HepG2 (cell line): ENCODE measurements around the gene PIK3CA. TPM values are rescaled to one million over a fixed set of nuclear protein-coding genes. Genes with fewer than 3 reads are reported as not detected.

Experiments used
- ATAC-seq: fragments of 200-7000 bp; cut with Tn5 transposase; 3 replicates; pipeline ENCODE4 v1.9.1; 2020; ENCODE audit warnings: mild to moderate bottlenecking, moderate library complexity
- BruUV-seq: library from RNA; stranded (reverse); fragments of 400-500 nt; replicated peaks from 2 replicates; lab custom pipeline; 2021; lab: Mats Ljungman, UMichigan
- CTCF ChIA-PET: fragments of 300-600 bp; formaldehyde crosslinking; extraction: SDS; loops from one replicate; lab custom pipeline; 2021; ENCODE audit warnings: low total read pairs, inconsistent platforms, low intra/inter-chr PET ratio; lab: Yijun Ruan, JAX
- POLR2A ChIA-PET: fragments of 350-600 bp; sonication (Branson Sonifier 250); formaldehyde crosslinking; loops from one replicate; lab custom pipeline; 2020; ENCODE audit warnings: antibody characterized with exemption, inconsistent platforms; lab: Yijun Ruan, JAX
- DNase-seq: peaks from one replicate; pipeline ENCODE4 v3.0.0-alpha.2; 2015; ENCODE audit warnings: low spot score
- FAIRE-seq: peaks from 3 replicates; lab custom pipeline; 2011; peaks lifted over from hg19 to GRCh38; lab: Jason Lieb, UNC
- H2AFZ ChIP-seq: one replicate; pipeline ENCODE4 v1.6.1; 2011; ENCODE audit warnings: low read length, inconsistent platforms
- H3K27ac ChIP-seq: fragments of 300-600 bp; 3 replicates; pipeline ENCODE4 v1.8.0; 2011; ENCODE audit warnings: mixed run types, mild to moderate bottlenecking, mixed read lengths, low read length, inconsistent platforms; ENCODE audit not compliant: insufficient read depth; ENCODE audit errors: extremely low read length
- H3K27me3 ChIP-seq, 2 experiments: fragments of 200-600 bp in 1 of 2; 2 replicates in 1 of 2; 3 replicates in 1 of 2; pipeline versions ENCODE4 v1.6.0 to v1.8.0; 2011; ENCODE audit warnings: low read length in 2 of 2, mild to moderate bottlenecking in 2 of 2, moderate library complexity in 2 of 2, inconsistent platforms in 1 of 2; ENCODE audit not compliant: insufficient read depth in 2 of 2, control insufficient read depth in 1 of 2
- H3K36me3 ChIP-seq, 2 experiments: fragments of 200-600 bp in 1 of 2; replicated peaks in 1 of 2; 2 replicates in 1 of 2; 3 replicates in 1 of 2; pipeline versions ENCODE4 v1.5.1 to v1.8.0; 2011; ENCODE audit warnings: low read length in 2 of 2, inconsistent platforms in 1 of 2; ENCODE audit not compliant: insufficient read depth in 2 of 2, control insufficient read depth in 1 of 2
- H3K4me1 ChIP-seq: 2 replicates; pipeline ENCODE4 v1.5.1; 2012; ENCODE audit warnings: low read length, inconsistent platforms; ENCODE audit not compliant: insufficient read depth
- H3K4me2 ChIP-seq: 2 replicates; pipeline ENCODE4 v1.6.0; 2011; ENCODE audit warnings: low read depth, low read length, inconsistent platforms
- H3K4me3 ChIP-seq, 3 experiments: fragments of 200-600 bp in 1 of 3; sonication (generic), shearing (Covaris generic) in 1 of 3; replicated peaks in 1 of 3; 2 replicates each; pipeline ENCODE4 v1.5.1; 2011 to 2016; ENCODE audit warnings: low read length in 3 of 3, inconsistent platforms in 2 of 3, low read depth in 2 of 3, mild to moderate bottlenecking in 2 of 3, control low read depth in 1 of 3, mixed read lengths in 1 of 3; ENCODE audit not compliant: insufficient read depth in 1 of 3
- H3K79me2 ChIP-seq: one replicate; pipeline ENCODE4 v1.6.1; 2011; ENCODE audit warnings: low read length, inconsistent platforms; ENCODE audit not compliant: insufficient read depth
- H3K9ac ChIP-seq: 2 replicates; pipeline ENCODE4 v1.6.0; 2011; ENCODE audit warnings: mild to moderate bottlenecking, low read depth, low read length, inconsistent platforms; ENCODE audit not compliant: insufficient read depth
- H3K9me3 ChIP-seq: 2 replicates; pipeline ENCODE4 v1.5.1; 2012; ENCODE audit warnings: mild to moderate bottlenecking, low read length
- H4K20me1 ChIP-seq: 2 replicates; pipeline ENCODE4 v1.6.0; 2011; ENCODE audit warnings: inconsistent platforms, mild to moderate bottlenecking, low read length, moderate library complexity; ENCODE audit not compliant: insufficient read depth
- BRD4 ChIP-seq: sonication (generic); formaldehyde crosslinking; IDR thresholded peaks from 2 replicates; pipeline ENCODE4 v1.4.0; 2020; ENCODE audit warnings: missing genetic modification reagents
- MIXL1 ChIP-seq: IDR thresholded peaks from 2 replicates; pipeline ENCODE4 v1.6.1; 2016
- NR2F6 ChIP-seq, 2 experiments: IDR thresholded peaks; 2 replicates each; pipeline ENCODE4 v1.6.1; 2016; ENCODE audit warnings: antibody characterized with exemption in 1 of 2, mild to moderate bottlenecking in 1 of 2
- ZNF10 ChIP-seq: sonication (generic); formaldehyde crosslinking; IDR thresholded peaks from 2 replicates; pipeline ENCODE4 v1.4.0; 2020; ENCODE audit warnings: mild to moderate bottlenecking, low read depth, missing genetic modification reagents, borderline replicate concordance
- ZNF33A ChIP-seq: sonication (generic); formaldehyde crosslinking; IDR thresholded peaks from 2 replicates; pipeline ENCODE4 v1.5.1; 2020; ENCODE audit warnings: missing genetic modification reagents, mild to moderate bottlenecking, moderate library complexity, borderline replicate concordance
- in situ Hi-C: cut with HindIII; loops from 2 replicates; pipeline ENCODE4 v1.10.0; 2017; ENCODE audit warnings: low pct_unique_long_range_greater_than_20kb; ENCODE audit not compliant: extremely low pct_ligation_motif_present
- intact Hi-C: fragments of 100-400 bp; cut with micrococcal nuclease; formaldehyde crosslinking; loops from one replicate; pipeline ENCODE4 v1.10.0; 2022; ENCODE audit not compliant: unreplicated experiment
- polyA plus RNA-seq, 8 experiments: library from polyadenylated mRNA; depleted of rRNA in 3 of 8; stranded (reverse) in 7 of 8; unstranded in 1 of 8; fragments of >200 nt; fragmentation: Illumina TruSeq in 4 of 8; extraction: Trizol in 4 of 8; gene quantifications; 2 replicates each; pipeline versions ENCODE4 v1.2.1 to v1.2.3, GENCODE V29; 2011 to 2016; ENCODE audit warnings: low read depth in 4 of 8, missing spikeins in 1 of 8, mixed read lengths in 1 of 8; ENCODE audit not compliant: insufficient read depth in 1 of 8
- total RNA-seq, 5 experiments: library from RNA; depleted of rRNA; stranded (reverse); fragments of >200 nt; fragmentation: Illumina TruSeq; extraction: Trizol; gene quantifications; 2 replicates each; pipeline ENCODE4 v1.2.3, GENCODE V29; 2016; ENCODE audit warnings: low read depth in 1 of 5
- TF ChIP-seq, protein P1 (sequence below): sonication (generic); formaldehyde crosslinking; IDR thresholded peaks from one replicate; pipeline ENCODE4 v1.5.1; 2020; ENCODE audit warnings: mild to moderate bottlenecking, missing genetic modification reagents; ENCODE audit errors: not compliant biosample characterization
- TF ChIP-seq, protein P2 (sequence below): sonication (generic); formaldehyde crosslinking; IDR thresholded peaks from 2 replicates; pipeline ENCODE4 v1.5.0; 2020; ENCODE audit warnings: mild to moderate bottlenecking, missing genetic modification reagents
- TF ChIP-seq, protein P3 (sequence below): sonication (generic); formaldehyde crosslinking; IDR thresholded peaks from 2 replicates; pipeline ENCODE4 v1.5.0; 2020; ENCODE audit warnings: missing genetic modification reagents
- TF ChIP-seq, protein P4 (sequence below): IDR thresholded peaks from 2 replicates; pipeline ENCODE4 v1.6.1; 2016; ENCODE audit warnings: missing biosample characterization, missing genetic modification reagents, low read depth
- TF ChIP-seq, protein P5 (sequence below): IDR thresholded peaks from 2 replicates; pipeline ENCODE4 v1.6.1; 2016

Gene PIK3CA
- total and polyA plus RNA-seq, 2 of the 13 experiments (the other 11 are each of a cell fraction or from before 2014, with no cell fraction given), result 5.7 to 11.4 TPM

DNA sequence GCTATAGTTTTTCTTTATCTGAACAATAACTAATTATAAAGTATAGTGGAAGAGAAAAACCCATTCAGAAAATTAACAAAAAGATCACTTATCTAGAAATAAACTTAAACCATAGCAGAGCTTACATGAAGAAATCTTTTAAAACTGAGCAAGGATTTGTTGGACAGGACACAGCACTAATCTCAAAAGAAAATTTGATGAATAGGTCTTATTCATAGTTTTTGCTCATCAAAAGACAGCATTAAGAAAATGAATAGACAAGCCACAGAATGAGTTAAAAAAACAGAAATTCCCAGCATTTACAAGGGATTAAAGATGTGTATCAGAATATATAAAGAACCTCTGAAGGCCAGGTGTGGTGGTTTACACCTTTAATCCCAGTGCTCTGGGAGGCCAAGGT lies 29.5 kb downstream of the PIK3CA start:
- H2AFZ ChIP-seq, result no peak overlapping the region
- no peak overlapping the region for H3K4me2 ChIP-seq
- DNase-seq, result no peak
- ATAC-seq, result no peak
- ChIA-PET CTCF (no interaction called here), POLR2A (no interaction called here)
- H3K27me3 ChIP-seq, result no peaks in the 10 kb centered on the region
- H3K4me3 ChIP-seq, result no peak overlapping the region
- no peaks in the 10 kb centered on the region for H3K9me3 ChIP-seq
- H3K79me2 ChIP-seq, result peaks cover 17% of the 10 kb centered on the region
- H3K9ac ChIP-seq, result no peak overlapping the region
- intact Hi-C loops (no loop called here), in situ Hi-C loops (no loop called here)
- no peak overlapping the region for H3K27ac ChIP-seq
- no TSS peak for BruUV-seq
- no peaks in the 10 kb centered on the region for H3K36me3 ChIP-seq
- no peaks in the 10 kb centered on the region for H3K4me1 ChIP-seq
- FAIRE-seq, result no peak
- H4K20me1 ChIP-seq, result 0 out of 2 replicates have a peak, but pooled peaks cover 7% of the 10 kb centered on the region
- no peak for TF ChIP-seq ZNF10 (CRISPR knock-in tag)
- TF ChIP-seq, protein P1, sequence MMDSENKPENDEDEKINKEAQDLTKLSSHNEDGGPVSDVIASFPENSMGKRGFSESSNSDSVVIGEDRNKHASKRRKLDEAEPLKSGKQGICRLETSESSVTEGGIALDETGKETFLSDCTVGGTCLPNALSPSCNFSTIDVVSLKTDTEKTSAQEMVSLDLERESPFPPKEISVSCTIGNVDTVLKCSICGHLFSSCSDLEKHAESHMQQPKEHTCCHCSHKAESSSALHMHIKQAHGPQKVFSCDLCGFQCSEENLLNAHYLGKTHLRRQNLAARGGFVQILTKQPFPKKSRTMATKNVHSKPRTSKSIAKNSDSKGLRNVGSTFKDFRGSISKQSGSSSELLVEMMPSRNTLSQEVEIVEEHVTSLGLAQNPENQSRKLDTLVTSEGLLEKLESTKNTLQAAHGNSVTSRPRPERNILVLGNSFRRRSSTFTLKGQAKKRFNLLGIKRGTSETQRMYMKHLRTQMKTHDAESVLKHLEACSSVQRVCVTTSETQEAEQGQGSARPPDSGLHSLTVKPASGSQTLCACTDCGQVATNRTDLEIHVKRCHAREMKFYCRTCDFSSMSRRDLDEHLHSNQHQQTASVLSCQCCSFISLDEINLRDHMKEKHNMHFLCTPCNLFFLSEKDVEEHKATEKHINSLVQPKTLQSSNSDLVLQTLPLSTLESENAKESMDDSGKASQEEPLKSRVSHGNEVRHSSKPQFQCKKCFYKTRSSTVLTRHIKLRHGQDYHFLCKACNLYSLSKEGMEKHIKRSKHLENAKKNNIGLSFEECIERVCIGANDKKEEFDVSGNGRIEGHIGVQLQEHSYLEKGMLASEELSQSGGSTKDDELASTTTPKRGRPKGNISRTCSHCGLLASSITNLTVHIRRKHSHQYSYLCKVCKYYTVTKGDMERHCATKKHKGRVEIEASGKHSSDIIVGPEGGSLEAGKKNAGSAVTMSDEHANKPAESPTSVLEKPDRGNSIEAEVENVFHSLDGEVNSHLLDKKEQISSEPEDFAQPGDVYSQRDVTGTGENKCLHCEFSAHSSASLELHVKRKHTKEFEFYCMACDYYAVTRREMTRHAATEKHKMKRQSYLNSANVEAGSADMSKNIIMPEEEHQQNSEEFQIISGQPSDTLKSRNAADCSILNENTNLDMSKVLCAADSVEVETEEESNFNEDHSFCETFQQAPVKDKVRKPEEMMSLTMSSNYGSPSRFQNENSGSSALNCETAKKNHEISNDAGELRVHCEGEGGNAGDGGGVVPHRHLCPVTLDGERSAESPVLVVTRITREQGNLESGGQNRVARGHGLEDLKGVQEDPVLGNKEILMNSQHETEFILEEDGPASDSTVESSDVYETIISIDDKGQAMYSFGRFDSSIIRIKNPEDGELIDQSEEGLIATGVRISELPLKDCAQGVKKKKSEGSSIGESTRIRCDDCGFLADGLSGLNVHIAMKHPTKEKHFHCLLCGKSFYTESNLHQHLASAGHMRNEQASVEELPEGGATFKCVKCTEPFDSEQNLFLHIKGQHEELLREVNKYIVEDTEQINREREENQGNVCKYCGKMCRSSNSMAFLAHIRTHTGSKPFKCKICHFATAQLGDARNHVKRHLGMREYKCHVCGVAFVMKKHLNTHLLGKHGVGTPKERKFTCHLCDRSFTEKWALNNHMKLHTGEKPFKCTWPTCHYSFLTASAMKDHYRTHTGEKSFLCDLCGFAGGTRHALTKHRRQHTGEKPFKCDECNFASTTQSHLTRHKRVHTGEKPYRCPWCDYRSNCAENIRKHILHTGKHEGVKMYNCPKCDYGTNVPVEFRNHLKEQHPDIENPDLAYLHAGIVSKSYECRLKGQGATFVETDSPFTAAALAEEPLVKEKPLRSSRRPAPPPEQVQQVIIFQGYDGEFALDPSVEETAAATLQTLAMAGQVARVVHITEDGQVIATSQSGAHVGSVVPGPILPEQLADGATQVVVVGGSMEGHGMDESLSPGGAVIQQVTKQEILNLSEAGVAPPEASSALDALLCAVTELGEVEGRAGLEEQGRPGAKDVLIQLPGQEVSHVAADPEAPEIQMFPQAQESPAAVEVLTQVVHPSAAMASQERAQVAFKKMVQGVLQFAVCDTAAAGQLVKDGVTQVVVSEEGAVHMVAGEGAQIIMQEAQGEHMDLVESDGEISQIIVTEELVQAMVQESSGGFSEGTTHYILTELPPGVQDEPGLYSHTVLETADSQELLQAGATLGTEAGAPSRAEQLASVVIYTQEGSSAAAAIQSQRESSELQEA (CRISPR knock-in tag), result no peak
- no peak for TF ChIP-seq ZNF33A (CRISPR knock-in tag)
- TF ChIP-seq, protein P2, sequence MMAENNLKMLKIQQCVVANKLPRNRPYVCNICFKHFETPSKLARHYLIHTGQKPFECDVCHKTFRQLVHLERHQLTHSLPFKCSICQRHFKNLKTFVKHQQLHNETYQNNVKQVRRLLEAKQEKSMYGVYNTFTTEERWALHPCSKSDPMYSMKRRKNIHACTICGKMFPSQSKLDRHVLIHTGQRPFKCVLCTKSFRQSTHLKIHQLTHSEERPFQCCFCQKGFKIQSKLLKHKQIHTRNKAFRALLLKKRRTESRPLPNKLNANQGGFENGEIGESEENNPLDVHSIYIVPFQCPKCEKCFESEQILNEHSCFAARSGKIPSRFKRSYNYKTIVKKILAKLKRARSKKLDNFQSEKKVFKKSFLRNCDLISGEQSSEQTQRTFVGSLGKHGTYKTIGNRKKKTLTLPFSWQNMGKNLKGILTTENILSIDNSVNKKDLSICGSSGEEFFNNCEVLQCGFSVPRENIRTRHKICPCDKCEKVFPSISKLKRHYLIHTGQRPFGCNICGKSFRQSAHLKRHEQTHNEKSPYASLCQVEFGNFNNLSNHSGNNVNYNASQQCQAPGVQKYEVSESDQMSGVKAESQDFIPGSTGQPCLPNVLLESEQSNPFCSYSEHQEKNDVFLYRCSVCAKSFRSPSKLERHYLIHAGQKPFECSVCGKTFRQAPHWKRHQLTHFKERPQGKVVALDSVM (CRISPR knock-in tag), result no peak
- no peak for TF ChIP-seq MIXL1
- no peak for TF ChIP-seq BRD4 (CRISPR knock-in tag)
- TF ChIP-seq NR2F6 (IDR thresholded peaks at IDR 0.05), result no peak
- no peak for TF ChIP-seq NR2F6 (CRISPR knock-in tag; IDR thresholded peaks at IDR 0.05)
- TF ChIP-seq, protein P3, sequence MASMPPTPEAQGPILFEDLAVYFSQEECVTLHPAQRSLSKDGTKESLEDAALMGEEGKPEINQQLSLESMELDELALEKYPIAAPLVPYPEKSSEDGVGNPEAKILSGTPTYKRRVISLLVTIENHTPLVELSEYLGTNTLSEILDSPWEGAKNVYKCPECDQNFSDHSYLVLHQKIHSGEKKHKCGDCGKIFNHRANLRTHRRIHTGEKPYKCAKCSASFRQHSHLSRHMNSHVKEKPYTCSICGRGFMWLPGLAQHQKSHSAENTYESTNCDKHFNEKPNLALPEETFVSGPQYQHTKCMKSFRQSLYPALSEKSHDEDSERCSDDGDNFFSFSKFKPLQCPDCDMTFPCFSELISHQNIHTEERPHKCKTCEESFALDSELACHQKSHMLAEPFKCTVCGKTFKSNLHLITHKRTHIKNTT (CRISPR knock-in tag), result no peak
- TF ChIP-seq, protein P4, sequence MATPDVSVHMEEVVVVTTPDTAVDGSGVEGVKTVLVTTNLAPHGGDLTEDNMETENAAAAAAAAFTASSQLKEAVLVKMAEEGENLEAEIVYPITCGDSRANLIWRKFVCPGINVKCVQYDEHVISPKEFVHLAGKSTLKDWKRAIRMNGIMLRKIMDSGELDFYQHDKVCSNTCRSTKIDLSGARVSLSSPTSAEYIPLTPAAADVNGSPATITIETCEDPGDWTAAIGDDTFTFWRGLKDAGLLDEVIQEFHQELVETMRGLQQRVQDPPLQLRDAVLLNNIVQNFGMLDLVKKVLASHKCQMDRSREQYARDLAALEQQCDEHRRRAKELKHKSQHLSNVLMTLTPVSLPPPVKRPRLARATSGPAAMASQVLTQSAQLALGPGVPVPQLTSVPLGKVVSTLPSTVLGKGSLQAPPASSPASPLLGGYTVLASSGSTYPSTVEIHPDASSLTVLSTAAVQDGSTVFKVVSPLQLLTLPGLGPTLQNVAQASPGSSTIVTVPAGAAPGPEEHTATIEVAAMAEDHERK (CRISPR knock-in tag), result no peak
- TF ChIP-seq, protein P5, sequence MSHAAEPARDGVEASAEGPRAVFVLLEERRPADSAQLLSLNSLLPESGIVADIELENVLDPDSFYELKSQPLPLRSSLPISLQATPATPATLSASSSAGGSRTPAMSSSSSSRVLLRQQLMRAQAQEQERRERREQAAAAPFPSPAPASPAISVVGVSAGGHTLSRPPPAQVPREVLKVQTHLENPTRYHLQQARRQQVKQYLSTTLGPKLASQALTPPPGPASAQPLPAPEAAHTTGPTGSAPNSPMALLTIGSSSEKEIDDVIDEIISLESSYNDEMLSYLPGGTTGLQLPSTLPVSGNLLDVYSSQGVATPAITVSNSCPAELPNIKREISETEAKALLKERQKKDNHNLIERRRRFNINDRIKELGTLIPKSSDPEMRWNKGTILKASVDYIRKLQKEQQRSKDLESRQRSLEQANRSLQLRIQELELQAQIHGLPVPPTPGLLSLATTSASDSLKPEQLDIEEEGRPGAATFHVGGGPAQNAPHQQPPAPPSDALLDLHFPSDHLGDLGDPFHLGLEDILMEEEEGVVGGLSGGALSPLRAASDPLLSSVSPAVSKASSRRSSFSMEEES (CRISPR knock-in tag), result no peak
